HepG2 (cell line): ENCODE measurements around the gene QSER1. TPM values are rescaled to one million over a fixed set of nuclear protein-coding genes. Genes with fewer than 3 reads are reported as not detected.

Experiments
- BCL6 ChIP-seq: IDR thresholded peaks from 2 replicates; pipeline ENCODE4 v1.6.1; 2016; ENCODE audit warnings: missing genetic modification reagents, missing compliant biosample characterization
- HIC2 ChIP-seq: sonication (generic); formaldehyde crosslinking; IDR thresholded peaks from 2 replicates; pipeline ENCODE4 v1.9.0; 2022; ENCODE audit warnings: low read depth, missing genetic modification reagents
- HIVEP1 ChIP-seq: sonication (generic); formaldehyde crosslinking; IDR thresholded peaks from 2 replicates; pipeline ENCODE4 v1.4.0; 2020; ENCODE audit warnings: mild to moderate bottlenecking, missing genetic modification reagents
- IKZF1 ChIP-seq: fragments of 450-650 bp; IDR thresholded peaks from 2 replicates; pipeline ENCODE4 v1.7.1; 2016
- MED13 ChIP-seq: sonication (generic); formaldehyde crosslinking; IDR thresholded peaks from 2 replicates; pipeline ENCODE4 v1.5.0; 2020; ENCODE audit warnings: missing genetic modification reagents
- MXD3 ChIP-seq: IDR thresholded peaks from 2 replicates; pipeline ENCODE4 v1.6.1; 2016; ENCODE audit warnings: mild to moderate bottlenecking, missing biosample characterization, missing genetic modification reagents
- RFXANK ChIP-seq: IDR thresholded peaks from 2 replicates; pipeline ENCODE4 v1.6.1; 2016
- SMAD3 ChIP-seq: sonication (generic); formaldehyde crosslinking; IDR thresholded peaks from 2 replicates; pipeline ENCODE4 v1.4.0; 2020; ENCODE audit warnings: missing genetic modification reagents
- SOX13 ChIP-seq, 3 experiments: fragments of 450-650 bp in 1 of 3; sonication (generic) in 1 of 3; formaldehyde crosslinking in 1 of 3; IDR thresholded peaks in 2 of 3; conservative IDR thresholded peaks in 1 of 3; 2 replicates each; pipeline versions ENCODE4 v1.5.0 to v1.6.1; 2016 to 2020; ENCODE audit warnings: antibody characterized with exemption in 1 of 3, mild to moderate bottlenecking in 1 of 3, missing compliant biosample characterization in 1 of 3, missing genetic modification reagents in 1 of 3, moderate library complexity in 1 of 3
- TMF1 ChIP-seq: sonication (generic); formaldehyde crosslinking; IDR thresholded peaks from 2 replicates; pipeline ENCODE4 v1.8.1; 2022; ENCODE audit warnings: low read depth, missing genetic modification reagents
- U2AF2 ChIP-seq: fragments of 200-400 bp; formaldehyde crosslinking; IDR thresholded peaks from 2 replicates; pipeline ENCODE4 v1.6.1; 2017; ENCODE audit warnings: low read depth, mild to moderate bottlenecking, low read length
- XRCC5 ChIP-seq: fragments of 200-400 bp; formaldehyde crosslinking; optimal IDR thresholded peaks from 2 replicates; pipeline ENCODE3; 2017; ENCODE audit warnings: mild to moderate bottlenecking, low read length
- ZBTB37 ChIP-seq: sonication (generic); formaldehyde crosslinking; IDR thresholded peaks from 2 replicates; pipeline ENCODE4 v1.4.0; 2020; ENCODE audit warnings: mild to moderate bottlenecking, missing genetic modification reagents
- ZBTB7A ChIP-seq: sonication (generic); formaldehyde crosslinking; IDR thresholded peaks from 2 replicates; pipeline ENCODE4 v1.8.0; 2022; ENCODE audit warnings: mild to moderate bottlenecking, missing genetic modification reagents
- ZBTB7B ChIP-seq: sonication (generic); formaldehyde crosslinking; IDR thresholded peaks from 2 replicates; pipeline ENCODE4 v1.4.0; 2020; ENCODE audit warnings: missing genetic modification reagents
- ZGPAT ChIP-seq: IDR thresholded peaks from 2 replicates; pipeline ENCODE4 v1.6.1; 2016; ENCODE audit warnings: mild to moderate bottlenecking
- ZKSCAN1 ChIP-seq: fragments of 150-350 bp; IDR thresholded peaks from 2 replicates; pipeline ENCODE4 v1.6.1; 2014; ENCODE audit warnings: low read length
- ZMYM2 ChIP-seq: sonication (generic); formaldehyde crosslinking; IDR thresholded peaks from 2 replicates; pipeline ENCODE4 v1.8.0; 2022; ENCODE audit warnings: mild to moderate bottlenecking, missing genetic modification reagents
- ZNF138 ChIP-seq: sonication (generic); formaldehyde crosslinking; IDR thresholded peaks from 2 replicates; pipeline ENCODE4 v1.5.0; 2020; ENCODE audit warnings: mild to moderate bottlenecking, low read depth, missing genetic modification reagents
- ZNF333 ChIP-seq: sonication (generic); formaldehyde crosslinking; IDR thresholded peaks from 2 replicates; pipeline ENCODE4 v1.4.0; 2020; ENCODE audit warnings: mild to moderate bottlenecking, missing genetic modification reagents, borderline replicate concordance
- ZNF441 ChIP-seq: sonication (generic); formaldehyde crosslinking; IDR thresholded peaks from 2 replicates; pipeline ENCODE4 v1.7.0; 2021; ENCODE audit warnings: missing genetic modification reagents, borderline replicate concordance
- ZNF776 ChIP-seq: sonication (generic); formaldehyde crosslinking; IDR thresholded peaks from 2 replicates; pipeline ENCODE4 v1.4.0; 2020; ENCODE audit warnings: mild to moderate bottlenecking, missing genetic modification reagents
- polyA plus RNA-seq, 8 experiments: library from polyadenylated mRNA; depleted of rRNA in 3 of 8; stranded (reverse) in 7 of 8; unstranded in 1 of 8; fragments of >200 nt; fragmentation: Illumina TruSeq in 4 of 8; extraction: Trizol in 4 of 8; gene quantifications; 2 replicates each; pipeline versions ENCODE4 v1.2.1 to v1.2.3, GENCODE V29; 2011 to 2016; ENCODE audit warnings: low read depth in 4 of 8, missing spikeins in 1 of 8, mixed read lengths in 1 of 8; ENCODE audit not compliant: insufficient read depth in 1 of 8
- total RNA-seq, 5 experiments: library from RNA; depleted of rRNA; stranded (reverse); fragments of >200 nt; fragmentation: Illumina TruSeq; extraction: Trizol; gene quantifications; 2 replicates each; pipeline ENCODE4 v1.2.3, GENCODE V29; 2016; ENCODE audit warnings: low read depth in 1 of 5
- TF ChIP-seq, protein P1 (sequence below): IDR thresholded peaks from 2 replicates; pipeline ENCODE4 v1.6.1; 2016

QSER1 gene
- total and polyA plus RNA-seq, 2 of the 13 experiments (the other 11 are each of a cell fraction or from before 2014, with no cell fraction given) = 8.9 to 17.3 TPM

GRCh38 chr11:32893343-32894148, 935 bp downstream of the QSER1 start (continued):
- peak; percentile 48; the same call in 1 of the 2 replicates for TF ChIP-seq BCL6 (CRISPR knock-in tag)
- no peak for TF ChIP-seq SMAD3
- peak; percentile 69; the same call in 1 of the 2 replicates for TF ChIP-seq ZMYM2 (CRISPR knock-in tag)
- TF ChIP-seq IKZF1 = no peak
- TF ChIP-seq, protein P1, sequence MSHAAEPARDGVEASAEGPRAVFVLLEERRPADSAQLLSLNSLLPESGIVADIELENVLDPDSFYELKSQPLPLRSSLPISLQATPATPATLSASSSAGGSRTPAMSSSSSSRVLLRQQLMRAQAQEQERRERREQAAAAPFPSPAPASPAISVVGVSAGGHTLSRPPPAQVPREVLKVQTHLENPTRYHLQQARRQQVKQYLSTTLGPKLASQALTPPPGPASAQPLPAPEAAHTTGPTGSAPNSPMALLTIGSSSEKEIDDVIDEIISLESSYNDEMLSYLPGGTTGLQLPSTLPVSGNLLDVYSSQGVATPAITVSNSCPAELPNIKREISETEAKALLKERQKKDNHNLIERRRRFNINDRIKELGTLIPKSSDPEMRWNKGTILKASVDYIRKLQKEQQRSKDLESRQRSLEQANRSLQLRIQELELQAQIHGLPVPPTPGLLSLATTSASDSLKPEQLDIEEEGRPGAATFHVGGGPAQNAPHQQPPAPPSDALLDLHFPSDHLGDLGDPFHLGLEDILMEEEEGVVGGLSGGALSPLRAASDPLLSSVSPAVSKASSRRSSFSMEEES (CRISPR knock-in tag) = no peak
- 0 out of 2 replicates have a peak, but pooled peaks have one; percentile 68 for TF ChIP-seq ZNF333
- TF ChIP-seq XRCC5 = peak; percentile 57
- no peak for TF ChIP-seq ZNF441 (CRISPR knock-in tag)
- no peak for TF ChIP-seq RFXANK (CRISPR knock-in tag)
- TF ChIP-seq MED13 = peak; percentile 50; the same call in 1 of the 2 replicates
- 0 out of 2 replicates have a peak, but pooled peaks have one; percentile 42 for TF ChIP-seq MXD3 (CRISPR knock-in tag)
- peak; percentile 72 for TF ChIP-seq ZBTB7A (CRISPR knock-in tag)
- 0 out of 2 replicates have a peak, but pooled peaks have one; percentile 36 for TF ChIP-seq TMF1 (CRISPR knock-in tag)
- 0 out of 2 replicates have a peak, but pooled peaks have one; percentile 18 for TF ChIP-seq ZNF776 (CRISPR knock-in tag)
- 0 out of 2 replicates have a peak, but pooled peaks have one; percentile 38 for TF ChIP-seq ZBTB37
- no peak for TF ChIP-seq ZNF138 (CRISPR knock-in tag)
- TF ChIP-seq ZGPAT = peak; percentile 53; the same call in 1 of the 2 replicates
- TF ChIP-seq ZBTB7B (CRISPR knock-in tag) = peak; percentile 93
- no peak for TF ChIP-seq ZKSCAN1
- TF ChIP-seq HIC2 (CRISPR knock-in tag) = no peak
- TF ChIP-seq U2AF2 = no peak
- peak; percentile 43; the same call in 1 of the 2 replicates for TF ChIP-seq HIVEP1 (CRISPR knock-in tag)
- no peak for TF ChIP-seq SOX13 (IDR thresholded peaks at IDR 0.05)
- peak in 1 of 2 experiments; percentile 30; a peak in 2 of 4 replicates for TF ChIP-seq SOX13 (CRISPR knock-in tag; conservative IDR thresholded peaks at IDR 0.05 in 1 of 2, IDR thresholded peaks at IDR 0.05 in 1 of 2)
